Mesendoderm (in vitro differentiated cells): ENCODE data around the gene SLC22A16.

Experiments
- DNase-seq: peaks from one replicate; pipeline ENCODE4 v3.0.0; 2013
- H2AK5ac ChIP-seq: 2 replicates; pipeline ENCODE4 v1.6.1; 2013; ENCODE audit warnings: low read length, inconsistent platforms
- H2BK120ac ChIP-seq: 2 replicates; pipeline ENCODE4 v1.6.1; 2013; ENCODE audit warnings: low read depth, mild to moderate bottlenecking, low read length, moderate library complexity, mixed read lengths
- H2BK15ac ChIP-seq: replicated peaks from 2 replicates; pipeline ENCODE4 v1.6.1; 2013; ENCODE audit warnings: low read depth, mild to moderate bottlenecking, moderate library complexity
- H2BK5ac ChIP-seq: 2 replicates; pipeline ENCODE4 v1.6.1; 2013; ENCODE audit warnings: low read length, inconsistent platforms
- H3K18ac ChIP-seq: 2 replicates; pipeline ENCODE4 v1.6.1; 2013; ENCODE audit warnings: mild to moderate bottlenecking, low read length, mixed read lengths
- H3K23ac ChIP-seq: one replicate; pipeline ENCODE4 v1.6.1; 2013; ENCODE audit warnings: low read length
- H3K27ac ChIP-seq: 2 replicates; pipeline ENCODE4 v1.5.1; 2013; ENCODE audit warnings: low read depth, mild to moderate bottlenecking, inconsistent platforms, low read length, moderate library complexity
- H3K27me3 ChIP-seq: 2 replicates; pipeline ENCODE4 v1.6.1; 2013; ENCODE audit warnings: low read length, control low read depth, mild to moderate bottlenecking, inconsistent platforms; ENCODE audit not compliant: insufficient read depth, poor library complexity
- H3K36me3 ChIP-seq: 2 replicates; pipeline ENCODE4 v1.6.1; 2013; ENCODE audit warnings: low read length, inconsistent platforms; ENCODE audit not compliant: control insufficient read depth, insufficient read depth
- H3K4ac ChIP-seq: one replicate; pipeline ENCODE4 v1.6.1; 2013; ENCODE audit warnings: low read depth, mild to moderate bottlenecking, low read length, moderate library complexity
- H3K4me1 ChIP-seq: 2 replicates; pipeline ENCODE4 v1.6.1; 2013; ENCODE audit warnings: low read depth, low read length, inconsistent platforms; ENCODE audit not compliant: control insufficient read depth
- H3K4me2 ChIP-seq: 2 replicates; pipeline ENCODE4 v1.6.1; 2013; ENCODE audit warnings: low read length
- H3K4me3 ChIP-seq: 2 replicates; pipeline ENCODE4 v1.5.1; 2013; ENCODE audit warnings: mild to moderate bottlenecking, low read length
- H3K56ac ChIP-seq: one replicate; pipeline ENCODE4 v1.6.1; 2013; ENCODE audit warnings: low read length
- H3K79me1 ChIP-seq: 2 replicates; pipeline ENCODE4 v1.6.1; 2013; ENCODE audit warnings: low read length, inconsistent platforms
- H3K79me2 ChIP-seq: 2 replicates; pipeline ENCODE4 v1.6.1; 2013; ENCODE audit warnings: mild to moderate bottlenecking, low read length; ENCODE audit not compliant: control insufficient read depth, insufficient read depth
- H3K9ac ChIP-seq: 2 replicates; pipeline ENCODE4 v1.6.1; 2013; ENCODE audit warnings: low read length, inconsistent platforms
- H4K5ac ChIP-seq: one replicate; pipeline ENCODE4 v1.6.1; 2013; ENCODE audit warnings: low read length
- H4K8ac ChIP-seq: one replicate; pipeline ENCODE4 v1.6.1; 2013; ENCODE audit warnings: low read depth, mild to moderate bottlenecking, control low read depth, low read length, moderate library complexity
- WGBS: extraction: QIAGEN DNeasy Blood & Tissue Kit; methylation state at CpG from one replicate; pipeline ENCODE4 v1.1.7; 2013; ENCODE audit warnings: low lambda C conversion rate, missing lambda C conversion rate; ENCODE audit not compliant: insufficient coverage; ENCODE audit errors: extremely low coverage; 5-methylcytosine and 5-hydroxymethylcytosine counted together

Gene SLC22A16

DNA sequence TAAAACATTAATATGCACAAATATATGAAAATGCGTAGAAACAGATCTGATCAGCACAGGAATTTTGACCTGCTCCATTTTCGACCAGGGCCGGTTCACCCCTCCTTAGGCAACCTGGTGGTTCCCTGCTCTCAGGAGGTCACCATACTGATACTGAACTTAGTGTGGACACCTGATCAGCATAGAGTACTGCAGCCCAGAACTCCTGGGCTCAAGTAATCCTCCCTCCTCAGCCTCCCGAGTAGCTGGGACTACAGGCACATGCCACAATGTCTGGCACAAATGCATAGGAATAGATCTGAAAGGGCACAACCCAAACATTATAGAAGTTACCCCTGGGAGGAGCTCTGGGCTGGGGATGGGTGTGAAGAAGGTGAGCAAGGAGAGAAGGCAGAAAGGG is 36.4 kb downstream of the SLC22A16 start:
- Histone ChIP-seq H4K5ac (no peak overlapping the region), H3K79me2 (no peaks in the 10 kb centered on the region), H3K4me2 (no peak overlapping the region), H3K4me1 (no peaks in the 10 kb centered on the region), H3K18ac (no peak overlapping the region), H2BK120ac (no peak overlapping the region), H2AK5ac (no peak overlapping the region), H3K23ac (no peak overlapping the region), H2BK15ac (no peak overlapping the region), H3K9ac (no peak overlapping the region), H3K79me1 (no peaks in the 10 kb centered on the region), H3K4me3 (no peak overlapping the region), H3K27ac (no peak overlapping the region), H3K36me3 (no peaks in the 10 kb centered on the region), H4K8ac (no peak overlapping the region), H3K4ac (no peak overlapping the region), H3K27me3 (no peaks in the 10 kb centered on the region), H3K56ac (no peak overlapping the region), H2BK5ac (no peak overlapping the region)
- no CpG with 5 or more reads among the region's 4 CpGs for WGBS
- no peak for DNase-seq

DNA sequence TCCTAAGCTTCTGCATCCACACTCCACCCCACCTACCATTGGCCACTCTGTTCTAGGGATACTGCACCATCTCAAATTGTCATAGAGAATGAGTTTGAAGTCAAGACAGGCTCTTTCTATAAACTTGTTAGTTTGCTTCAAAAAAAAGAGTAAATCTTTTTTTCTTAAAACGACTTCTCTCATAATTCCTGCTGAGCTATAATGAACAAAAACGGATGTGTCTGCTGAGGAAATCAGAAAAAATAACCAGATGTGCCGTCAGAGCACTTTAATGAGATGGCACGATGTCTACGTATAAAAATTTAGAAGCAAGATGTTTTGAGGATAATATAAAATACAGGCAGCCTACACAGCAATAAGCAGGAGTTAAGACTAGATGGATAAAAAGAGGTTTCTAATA is 37.1 kb downstream of the SLC22A16 start:
- no peak overlapping the region for H2BK120ac ChIP-seq
- H3K27ac ChIP-seq, result no peak overlapping the region
- WGBS, result no CpG with 5 or more reads among the region's 5 CpGs

DNA sequence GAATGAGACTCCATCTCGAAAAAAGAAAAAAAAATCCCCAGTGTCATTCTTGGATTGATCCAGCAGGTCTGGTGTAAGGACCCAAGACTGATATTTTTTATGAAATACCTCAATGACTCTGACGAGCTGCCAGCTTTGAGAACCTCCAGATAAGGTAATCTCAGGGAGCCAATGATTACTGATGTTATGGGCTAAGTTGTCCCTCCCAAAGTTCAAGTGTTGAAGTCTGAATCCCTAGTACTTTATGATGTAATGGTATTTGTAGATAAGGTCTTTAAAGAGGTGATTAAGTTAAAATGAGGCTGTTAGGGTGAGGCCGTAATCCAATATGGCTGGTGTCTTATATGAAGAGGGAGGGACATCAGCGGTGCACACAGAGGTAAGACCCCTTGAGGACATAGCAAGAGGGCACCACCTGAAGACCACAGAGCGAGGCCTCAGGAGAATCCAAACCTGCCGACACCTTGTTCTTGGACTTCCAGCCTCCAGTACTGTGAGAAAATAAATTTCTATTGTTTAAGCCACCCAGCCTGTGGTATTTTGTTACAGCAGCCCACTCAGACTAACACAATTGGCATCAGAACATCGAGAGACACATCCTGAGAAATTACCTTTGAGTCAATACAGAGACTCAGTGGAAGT is 41.3 kb downstream of the SLC22A16 start:
- Histone ChIP-seq H3K36me3 (no peaks in the 10 kb centered on the region), H3K4me2 (no peak overlapping the region), H2BK5ac (no peak overlapping the region), H3K79me1 (no peaks in the 10 kb centered on the region), H3K4ac (no peak overlapping the region), H4K8ac (no peak overlapping the region), H3K4me3 (no peak overlapping the region), H3K9ac (no peak overlapping the region), H2AK5ac (no peak overlapping the region), H4K5ac (no peak overlapping the region), H2BK15ac (no peak overlapping the region), H3K18ac (no peak overlapping the region), H3K27me3 (no peaks in the 10 kb centered on the region), H2BK120ac (no peak overlapping the region), H3K79me2 (no peaks in the 10 kb centered on the region), H3K56ac (no peak overlapping the region), H3K27ac (no peak overlapping the region), H3K4me1 (no peaks in the 10 kb centered on the region), H3K23ac (no peak overlapping the region)
- no peak for DNase-seq
- no CpG with 5 or more reads among the region's 7 CpGs for WGBS

More for the DNA sequence above, 37.1 kb downstream of the SLC22A16 start:
- H3K4ac ChIP-seq, result no peak overlapping the region
- no peak overlapping the region for H3K18ac ChIP-seq
- no peak overlapping the region for H2BK15ac ChIP-seq
- H3K56ac ChIP-seq, result no peak overlapping the region
- DNase-seq, result no peak
- H3K4me2 ChIP-seq, result no peak overlapping the region
- H3K4me1 ChIP-seq, result no peaks in the 10 kb centered on the region
- H3K79me1 ChIP-seq, result no peaks in the 10 kb centered on the region
- no peak overlapping the region for H3K9ac ChIP-seq
- no peak overlapping the region for H3K4me3 ChIP-seq
- H3K27me3 ChIP-seq, result no peaks in the 10 kb centered on the region
- H4K5ac ChIP-seq, result no peak overlapping the region
- no peaks in the 10 kb centered on the region for H3K36me3 ChIP-seq
- H2BK5ac ChIP-seq, result no peak overlapping the region
- H4K8ac ChIP-seq, result no peak overlapping the region
- no peak overlapping the region for H3K23ac ChIP-seq
- no peak overlapping the region for H2AK5ac ChIP-seq
- H3K79me2 ChIP-seq, result no peaks in the 10 kb centered on the region

DNA sequence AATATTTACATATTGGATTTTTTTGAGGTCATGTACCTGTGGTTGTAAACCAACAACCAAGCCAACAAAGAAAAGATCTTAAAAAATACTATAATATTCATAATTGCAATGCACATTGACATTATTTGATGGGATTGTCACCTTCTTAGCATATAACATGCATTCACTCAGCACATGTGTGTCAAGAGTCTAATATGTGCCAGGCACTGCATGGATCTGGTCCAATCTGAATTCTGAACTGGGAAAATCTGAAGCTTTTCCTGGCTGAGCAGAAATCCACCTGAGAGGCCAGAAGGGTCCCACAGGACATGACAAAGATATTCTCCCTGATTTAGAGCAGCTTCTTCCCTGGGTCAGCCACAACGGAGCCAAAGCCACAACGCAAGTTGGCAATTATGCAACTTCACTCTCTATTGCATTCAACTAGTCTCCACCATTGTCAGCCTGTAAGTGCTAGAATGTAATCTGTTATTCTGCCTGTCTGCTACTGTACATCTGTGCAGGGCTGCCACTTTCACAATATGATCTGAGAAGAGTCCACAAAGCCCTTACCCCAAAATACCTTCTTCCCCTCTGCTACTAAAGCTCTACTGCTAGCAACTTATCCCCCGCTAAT is 44.0 kb downstream of the SLC22A16 start:
- no peaks in the 10 kb centered on the region for H3K79me2 ChIP-seq
- H2BK5ac ChIP-seq, result no peak overlapping the region
- no peak overlapping the region for H3K4me2 ChIP-seq
- H3K4me3 ChIP-seq, result no peak overlapping the region
- H3K27me3 ChIP-seq, result no peaks in the 10 kb centered on the region
- no peak for DNase-seq
- H2AK5ac ChIP-seq, result no peak overlapping the region
- H3K9ac ChIP-seq, result no peak overlapping the region
- no peak overlapping the region for H3K23ac ChIP-seq
- H3K27ac ChIP-seq, result no peak overlapping the region
- H3K4me1 ChIP-seq, result no peaks in the 10 kb centered on the region
- WGBS, result no CpG with 5 or more reads among the region's 3 CpGs
- no peak overlapping the region for H3K56ac ChIP-seq
- H4K5ac ChIP-seq, result no peak overlapping the region
- no peak overlapping the region for H3K4ac ChIP-seq
- no peak overlapping the region for H2BK15ac ChIP-seq
- H3K18ac ChIP-seq, result no peak overlapping the region
- H2BK120ac ChIP-seq, result no peak overlapping the region
- no peaks in the 10 kb centered on the region for H3K36me3 ChIP-seq
- H3K79me1 ChIP-seq, result no peaks in the 10 kb centered on the region
- H4K8ac ChIP-seq, result no peak overlapping the region

DNA sequence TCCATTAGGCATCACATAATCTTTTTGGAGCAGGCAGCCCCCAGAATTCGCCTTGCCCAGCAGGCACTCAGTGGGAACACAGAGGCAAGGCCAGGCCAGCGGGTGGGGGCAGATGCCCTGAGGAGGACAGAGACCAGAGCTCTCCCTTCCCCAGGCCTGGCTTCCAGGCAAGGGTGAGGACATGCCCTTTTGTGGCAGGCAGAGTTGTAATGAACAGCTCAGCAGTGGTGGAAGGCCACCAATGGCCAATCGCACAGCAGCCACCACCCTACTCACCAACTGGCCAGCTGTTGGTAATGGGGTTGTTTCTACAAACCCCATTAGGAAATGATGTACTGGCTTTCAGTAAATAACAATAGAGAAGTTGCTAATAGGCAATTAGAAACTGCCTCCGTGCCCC is 45.7 kb downstream of the SLC22A16 start:
- H3K23ac ChIP-seq, result no peak overlapping the region
- H3K18ac ChIP-seq, result no peak overlapping the region
- H3K56ac ChIP-seq, result no peak overlapping the region
- H2BK5ac ChIP-seq, result no peak overlapping the region
- H3K4me3 ChIP-seq, result no peak overlapping the region
- H3K4ac ChIP-seq, result no peak overlapping the region
- WGBS, result no CpG with 5 or more reads among the region's 4 CpGs
- DNase-seq, result no peak
- no peak overlapping the region for H3K4me2 ChIP-seq
- no peak overlapping the region for H3K27ac ChIP-seq
- H4K5ac ChIP-seq, result no peak overlapping the region
- no peaks in the 10 kb centered on the region for H3K36me3 ChIP-seq
- H3K79me1 ChIP-seq, result no peaks in the 10 kb centered on the region
- no peak overlapping the region for H2BK120ac ChIP-seq
- no peak overlapping the region for H2AK5ac ChIP-seq
- H3K9ac ChIP-seq, result no peak overlapping the region
- no peaks in the 10 kb centered on the region for H3K79me2 ChIP-seq
- no peaks in the 10 kb centered on the region for H3K27me3 ChIP-seq
- no peak overlapping the region for H2BK15ac ChIP-seq
- H3K4me1 ChIP-seq, result no peaks in the 10 kb centered on the region
- no peak overlapping the region for H4K8ac ChIP-seq

DNA sequence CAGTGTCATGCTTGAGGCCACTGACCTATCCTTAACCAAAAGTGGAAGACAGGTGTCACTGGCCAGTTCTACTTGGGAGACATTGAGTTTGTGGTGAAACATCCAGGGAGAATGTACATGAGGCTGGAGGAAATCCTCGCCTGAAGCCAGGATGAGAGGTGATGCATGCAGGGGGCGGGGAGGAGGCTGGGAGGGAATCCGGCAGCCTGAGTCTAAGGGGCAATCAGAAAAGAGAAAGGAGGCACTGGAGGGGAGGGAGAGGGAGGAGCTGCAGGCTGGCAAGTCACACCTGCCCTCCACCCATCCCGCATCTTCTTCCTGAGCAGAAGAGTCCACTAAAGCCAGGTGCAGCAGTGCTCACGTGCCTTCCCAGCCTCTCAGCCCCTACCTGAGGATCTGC is 46.2 kb downstream of the SLC22A16 start:
- H2BK15ac ChIP-seq, result no peak overlapping the region
- no peak overlapping the region for H4K5ac ChIP-seq
- no peak overlapping the region for H3K9ac ChIP-seq
- H2AK5ac ChIP-seq, result no peak overlapping the region
- no peak overlapping the region for H3K4ac ChIP-seq
- H2BK120ac ChIP-seq, result no peak overlapping the region
- H4K8ac ChIP-seq, result no peak overlapping the region
- no peaks in the 10 kb centered on the region for H3K79me2 ChIP-seq
- H3K4me3 ChIP-seq, result no peak overlapping the region
- H3K36me3 ChIP-seq, result no peaks in the 10 kb centered on the region
- no peak overlapping the region for H3K23ac ChIP-seq
- no peak overlapping the region for H3K56ac ChIP-seq
- H3K27ac ChIP-seq, result no peak overlapping the region
- no peaks in the 10 kb centered on the region for H3K27me3 ChIP-seq
- no peaks in the 10 kb centered on the region for H3K79me1 ChIP-seq
- H2BK5ac ChIP-seq, result no peak overlapping the region
- no peak overlapping the region for H3K18ac ChIP-seq
- H3K4me1 ChIP-seq, result no peaks in the 10 kb centered on the region
- no peak overlapping the region for H3K4me2 ChIP-seq
- no CpG with 5 or more reads among the region's 5 CpGs for WGBS
- no peak for DNase-seq
